Parathyroid adenoma (tissue), 2 donors: Measurements from ENCODE around the gene PLEKHM1.
"Not testable (repeated sequence)": the region's sequence is repeated elsewhere in the genome, so short reads cannot be mapped to it uniquely, and the experiment has no call there.

Experiments
- H2AFZ ChIP-seq: fragments of 300-600 bp; sonication (generic); one replicate; pipeline ENCODE4 v1.7.0; 2017; ENCODE audit warnings: antibody characterized with exemption, mild to moderate bottlenecking
- H3K27ac ChIP-seq: fragments of 300-600 bp; sonication (generic); one replicate; pipeline ENCODE4 v1.7.0; 2017
- H3K27me3 ChIP-seq: fragments of 300-600 bp; sonication (generic); one replicate; pipeline ENCODE4 v1.7.0; 2017; ENCODE audit warnings: low read length; ENCODE audit not compliant: control insufficient read depth, insufficient read depth
- H3K36me3 ChIP-seq: fragments of 300-600 bp; sonication (generic); one replicate; pipeline ENCODE4 v1.7.0; 2017; ENCODE audit warnings: low read length; ENCODE audit not compliant: control insufficient read depth, insufficient read depth
- H3K4me1 ChIP-seq: fragments of 300-600 bp; sonication (generic); one replicate; pipeline ENCODE4 v1.7.0; 2017; ENCODE audit warnings: control low read depth
- H3K4me2 ChIP-seq: fragments of 300-600 bp; sonication (generic); one replicate; pipeline ENCODE4 v1.7.0; 2017; ENCODE audit warnings: low read length
- H3K4me3 ChIP-seq: fragments of 300-600 bp; sonication (generic); one replicate; pipeline ENCODE4 v1.7.0; 2017; ENCODE audit warnings: low read depth, low read length
- H3K79me2 ChIP-seq: fragments of 300-600 bp; sonication (generic); one replicate; pipeline ENCODE4 v1.7.0; 2017; ENCODE audit warnings: control low read depth
- H3K9ac ChIP-seq: fragments of 300-600 bp; sonication (generic); one replicate; pipeline ENCODE4 v1.7.0; 2017; ENCODE audit warnings: mild to moderate bottlenecking
- H3K9me3 ChIP-seq: fragments of 300-600 bp; sonication (generic); one replicate; pipeline ENCODE4 v1.7.0; 2017; ENCODE audit warnings: low read length; ENCODE audit not compliant: control insufficient read depth
- CTCF ChIP-seq: fragments of 300-600 bp; sonication (generic); IDR thresholded peaks from one replicate; pipeline ENCODE4 v1.7.0; 2017; ENCODE audit warnings: antibody characterized with exemption, mild to moderate bottlenecking
- donor health status: primary hyperparathyroidism.

PLEKHM1 gene

GRCh38 chr17:45441526-45442310 is 48.8 kb downstream of the PLEKHM1 start:
- H3K4me3 ChIP-seq: no peak overlapping the region
- no peak overlapping the region for H3K27ac ChIP-seq
- no peak overlapping the region for H3K9ac ChIP-seq
- H3K36me3 ChIP-seq: no peaks in the 10 kb centered on the region
- no peaks in the 10 kb centered on the region for H3K79me2 ChIP-seq
- no peak for TF ChIP-seq CTCF
- H3K4me1 ChIP-seq: no peaks in the 10 kb centered on the region
- H2AFZ ChIP-seq: no peak overlapping the region
- H3K27me3 ChIP-seq: no peaks in the 10 kb centered on the region
- no peaks in the 10 kb centered on the region for H3K9me3 ChIP-seq
- H3K4me2 ChIP-seq: no peak overlapping the region

- H3K4me3 ChIP-seq, H3K36me3 ChIP-seq, H3K4me1 ChIP-seq, H3K9me3 ChIP-seq, H3K9ac ChIP-seq, H3K27ac ChIP-seq, H3K27me3 ChIP-seq, H2AFZ ChIP-seq, H3K79me2 ChIP-seq, H3K4me2 ChIP-seq: not testable (repeated sequence)
These were observed 49.5 kb downstream of the PLEKHM1 start for GRCh38 chr17:45440839-45441515.

- no peak for TF ChIP-seq CTCF
- no peak overlapping the region for H2AFZ ChIP-seq
- H3K79me2 ChIP-seq: no peaks in the 10 kb centered on the region
- H3K4me1 ChIP-seq: no peaks in the 10 kb centered on the region
- no peak overlapping the region for H3K9ac ChIP-seq
- no peak overlapping the region for H3K4me3 ChIP-seq
- H3K27ac ChIP-seq: no peak overlapping the region
- H3K36me3 ChIP-seq: no peaks in the 10 kb centered on the region
- H3K4me2 ChIP-seq: no peak overlapping the region
- no peaks in the 10 kb centered on the region for H3K9me3 ChIP-seq
- no peaks in the 10 kb centered on the region for H3K27me3 ChIP-seq
These were observed 50.3 kb downstream of the PLEKHM1 start for GRCh38 chr17:45440161-45440778.

GRCh38 chr17:45438931-45439610 is 51.5 kb downstream of the PLEKHM1 start:
- H2AFZ ChIP-seq: no peak overlapping the region
- H3K27ac ChIP-seq: no peak overlapping the region
- H3K27me3 ChIP-seq: no peaks in the 10 kb centered on the region
- no peak overlapping the region for H3K9ac ChIP-seq
- no peaks in the 10 kb centered on the region for H3K36me3 ChIP-seq
- no peak overlapping the region for H3K4me3 ChIP-seq
- TF ChIP-seq CTCF: no peak
- no peaks in the 10 kb centered on the region for H3K79me2 ChIP-seq
- no peaks in the 10 kb centered on the region for H3K9me3 ChIP-seq
- no peaks in the 10 kb centered on the region for H3K4me1 ChIP-seq
- no peak overlapping the region for H3K4me2 ChIP-seq
